Neutrophil (primary cell): ENCODE results near the gene COX6B2.

Experiments
- H3K27ac ChIP-seq: fragments of 200-600 bp; sonication (generic); 2 replicates; pipeline ENCODE4 v1.5.1; 2016; ENCODE audit warnings: mild to moderate bottlenecking, moderate library complexity
- H3K27me3 ChIP-seq: fragments of 200-600 bp; sonication (generic); 2 replicates; pipeline ENCODE4 v1.6.0; 2016; ENCODE audit warnings: mild to moderate bottlenecking
- H3K36me3 ChIP-seq: fragments of 200-600 bp; sonication (generic); 2 replicates; pipeline ENCODE4 v1.5.1; 2017
- H3K4me1 ChIP-seq, 2 experiments: fragments of 200-600 bp in 1 of 2; sonication (generic) in 1 of 2; 1 replicate in 1 of 2; 2 replicates in 1 of 2; pipeline versions ENCODE4 v1.5.1 to v1.6.1; 2013 to 2016; ENCODE audit warnings: low read depth in 1 of 2, low read length in 1 of 2, mild to moderate bottlenecking in 1 of 2, moderate library complexity in 1 of 2; ENCODE audit not compliant: control insufficient read depth in 1 of 2, insufficient read depth in 1 of 2
- H3K4me3 ChIP-seq, 2 experiments: fragments of 200-600 bp in 1 of 2; sonication (generic) in 1 of 2; 1 replicate in 1 of 2; 2 replicates in 1 of 2; pipeline ENCODE4 v1.5.1; 2013 to 2016; ENCODE audit warnings: low read depth in 1 of 2, low read length in 1 of 2, mild to moderate bottlenecking in 1 of 2, moderate library complexity in 1 of 2
- H3K9me3 ChIP-seq: fragments of 200-600 bp; sonication (generic); 2 replicates; pipeline ENCODE4 v1.5.1; 2016
- TF ChIP-seq, protein P1 (sequence below): fragments of 200-600 bp; sonication (generic); IDR thresholded peaks from 2 replicates; pipeline ENCODE4 v1.5.1; 2016; ENCODE audit warnings: antibody characterized with exemption

The COX6B2 gene

DNA sequence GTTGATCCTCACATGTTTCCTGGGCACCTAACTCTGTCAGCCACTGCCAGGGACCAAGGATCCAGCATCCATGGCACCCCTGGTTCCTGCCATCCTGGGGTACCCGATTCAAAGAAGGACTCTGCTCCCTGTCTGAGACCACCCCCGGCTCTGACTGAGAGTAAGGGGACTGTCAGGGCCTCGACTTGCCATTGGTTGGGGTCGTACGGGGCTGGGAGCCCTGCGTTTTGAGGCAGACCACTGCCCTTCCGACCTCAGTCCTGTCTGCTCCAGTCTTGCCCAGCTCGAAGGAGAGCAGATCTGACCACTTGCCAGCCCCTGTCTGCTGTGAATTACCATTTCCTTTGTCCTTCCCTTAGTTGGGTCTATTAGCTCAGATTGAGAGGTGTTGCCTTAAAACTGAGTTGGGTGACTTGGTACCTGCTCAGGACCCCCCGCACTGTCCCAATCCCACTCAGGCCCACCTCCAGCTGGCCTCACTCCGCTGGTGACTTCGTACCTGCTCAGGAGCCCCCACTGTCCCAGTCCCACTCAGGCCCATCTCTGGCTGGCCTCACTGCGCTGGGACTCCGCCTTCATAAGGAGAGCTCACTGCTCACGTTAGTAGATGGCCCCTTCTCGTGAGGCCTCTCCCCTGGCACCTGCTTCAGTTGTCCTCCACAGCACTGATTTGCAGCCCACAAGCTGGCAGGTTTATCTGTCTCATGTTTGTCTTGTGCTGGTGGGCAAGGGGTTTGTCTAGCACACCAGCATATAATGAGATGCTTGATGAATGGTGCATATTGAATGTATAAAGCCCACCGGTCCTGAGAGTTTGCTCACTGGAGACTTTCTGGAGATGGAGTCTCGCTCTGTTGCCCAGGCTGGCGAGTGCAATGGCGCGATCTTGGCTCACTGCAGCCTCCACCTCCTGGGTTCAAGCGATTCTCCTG lies 35.1 kb upstream of the COX6B2 start:
- no peak overlapping the region for H3K4me3 ChIP-seq
- H3K36me3 ChIP-seq, result peaks cover 44% of the 10 kb centered on the region
- peaks cover 30 to 32% of the 10 kb centered on the region in 2 experiments for H3K4me1 ChIP-seq
- H3K27ac ChIP-seq, result no peak overlapping the region
- no peaks in the 10 kb centered on the region for H3K9me3 ChIP-seq
- TF ChIP-seq, protein P1, sequence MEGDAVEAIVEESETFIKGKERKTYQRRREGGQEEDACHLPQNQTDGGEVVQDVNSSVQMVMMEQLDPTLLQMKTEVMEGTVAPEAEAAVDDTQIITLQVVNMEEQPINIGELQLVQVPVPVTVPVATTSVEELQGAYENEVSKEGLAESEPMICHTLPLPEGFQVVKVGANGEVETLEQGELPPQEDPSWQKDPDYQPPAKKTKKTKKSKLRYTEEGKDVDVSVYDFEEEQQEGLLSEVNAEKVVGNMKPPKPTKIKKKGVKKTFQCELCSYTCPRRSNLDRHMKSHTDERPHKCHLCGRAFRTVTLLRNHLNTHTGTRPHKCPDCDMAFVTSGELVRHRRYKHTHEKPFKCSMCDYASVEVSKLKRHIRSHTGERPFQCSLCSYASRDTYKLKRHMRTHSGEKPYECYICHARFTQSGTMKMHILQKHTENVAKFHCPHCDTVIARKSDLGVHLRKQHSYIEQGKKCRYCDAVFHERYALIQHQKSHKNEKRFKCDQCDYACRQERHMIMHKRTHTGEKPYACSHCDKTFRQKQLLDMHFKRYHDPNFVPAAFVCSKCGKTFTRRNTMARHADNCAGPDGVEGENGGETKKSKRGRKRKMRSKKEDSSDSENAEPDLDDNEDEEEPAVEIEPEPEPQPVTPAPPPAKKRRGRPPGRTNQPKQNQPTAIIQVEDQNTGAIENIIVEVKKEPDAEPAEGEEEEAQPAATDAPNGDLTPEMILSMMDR, result no peak
- H3K27me3 ChIP-seq, result no peaks in the 10 kb centered on the region

DNA sequence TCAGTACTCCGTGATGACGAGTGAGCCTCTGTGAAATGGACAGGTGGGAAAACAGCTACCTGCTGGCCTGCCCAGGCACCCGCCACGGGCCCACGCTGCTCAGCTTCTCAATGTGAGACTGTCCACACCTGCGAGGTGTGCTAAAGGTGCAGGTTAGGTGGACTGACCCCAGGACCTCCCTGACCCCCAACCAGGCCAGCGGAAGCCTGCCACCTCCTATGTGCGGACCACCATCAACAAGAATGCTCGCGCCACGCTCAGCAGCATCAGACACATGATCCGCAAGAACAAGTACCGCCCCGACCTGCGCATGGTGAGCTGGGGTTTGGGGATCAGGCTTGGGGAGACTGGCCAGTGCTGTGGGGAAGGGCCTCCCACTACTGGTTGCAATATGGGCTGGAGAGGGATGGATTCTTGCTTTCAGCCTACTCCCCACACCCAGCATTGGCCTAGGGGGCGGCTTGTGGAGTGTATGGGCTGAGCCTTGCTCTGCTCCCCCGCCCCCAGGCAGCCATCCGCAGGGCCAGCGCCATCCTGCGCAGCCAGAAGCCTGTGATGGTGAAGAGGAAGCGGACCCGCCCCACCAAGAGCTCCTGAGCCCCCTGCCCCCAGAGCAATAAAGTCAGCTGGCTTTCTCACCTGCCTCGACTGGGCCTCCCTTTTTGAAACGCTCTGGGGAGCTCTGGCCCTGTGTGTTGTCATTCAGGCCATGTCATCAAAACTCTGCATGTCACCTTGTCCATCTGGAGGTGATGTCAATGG lies 33.4 kb upstream of the COX6B2 start:
- H3K27me3 ChIP-seq, result peaks cover 5% of the 10 kb centered on the region
- no peak overlapping the region for H3K27ac ChIP-seq
- TF ChIP-seq, protein P1, result no peak
- H3K4me1 ChIP-seq, result peaks cover 42 to 44% of the 10 kb centered on the region in 2 experiments
- H3K36me3 ChIP-seq, result peaks cover 44% of the 10 kb centered on the region
- no peaks in the 10 kb centered on the region for H3K9me3 ChIP-seq
- peak overlapping the region in 1 of 2 experiments; percentile 78 for H3K4me3 ChIP-seq

DNA sequence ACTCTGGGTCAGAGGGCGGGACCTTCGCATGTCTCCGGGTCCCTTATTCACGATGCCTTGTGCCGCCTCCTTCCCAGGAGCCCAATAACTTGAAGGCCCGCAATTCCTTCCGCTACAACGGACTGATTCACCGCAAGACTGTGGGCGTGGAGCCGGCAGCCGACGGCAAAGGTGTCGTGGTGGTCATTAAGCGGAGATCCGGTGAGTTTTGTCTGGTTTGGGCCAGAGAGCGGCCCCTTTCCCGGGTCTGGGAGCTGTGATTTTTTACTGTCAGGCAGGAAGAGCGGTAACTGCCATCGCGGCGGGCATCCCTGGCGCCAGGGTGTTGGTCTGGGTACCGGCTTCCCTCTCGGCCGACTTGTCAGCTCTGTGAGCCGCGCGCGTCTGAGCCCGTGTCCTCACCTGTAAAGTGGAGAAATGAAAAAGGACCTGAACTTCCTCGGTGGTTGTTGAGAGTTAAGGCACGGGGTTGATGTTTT lies 32.0 kb upstream of the COX6B2 start:
- Histone ChIP-seq H3K27ac (peak overlapping the region; percentile 88), H3K36me3 (peaks cover 37% of the 10 kb centered on the region), H3K4me1 (peaks cover 43 to 47% of the 10 kb centered on the region in 2 experiments)

DNA sequence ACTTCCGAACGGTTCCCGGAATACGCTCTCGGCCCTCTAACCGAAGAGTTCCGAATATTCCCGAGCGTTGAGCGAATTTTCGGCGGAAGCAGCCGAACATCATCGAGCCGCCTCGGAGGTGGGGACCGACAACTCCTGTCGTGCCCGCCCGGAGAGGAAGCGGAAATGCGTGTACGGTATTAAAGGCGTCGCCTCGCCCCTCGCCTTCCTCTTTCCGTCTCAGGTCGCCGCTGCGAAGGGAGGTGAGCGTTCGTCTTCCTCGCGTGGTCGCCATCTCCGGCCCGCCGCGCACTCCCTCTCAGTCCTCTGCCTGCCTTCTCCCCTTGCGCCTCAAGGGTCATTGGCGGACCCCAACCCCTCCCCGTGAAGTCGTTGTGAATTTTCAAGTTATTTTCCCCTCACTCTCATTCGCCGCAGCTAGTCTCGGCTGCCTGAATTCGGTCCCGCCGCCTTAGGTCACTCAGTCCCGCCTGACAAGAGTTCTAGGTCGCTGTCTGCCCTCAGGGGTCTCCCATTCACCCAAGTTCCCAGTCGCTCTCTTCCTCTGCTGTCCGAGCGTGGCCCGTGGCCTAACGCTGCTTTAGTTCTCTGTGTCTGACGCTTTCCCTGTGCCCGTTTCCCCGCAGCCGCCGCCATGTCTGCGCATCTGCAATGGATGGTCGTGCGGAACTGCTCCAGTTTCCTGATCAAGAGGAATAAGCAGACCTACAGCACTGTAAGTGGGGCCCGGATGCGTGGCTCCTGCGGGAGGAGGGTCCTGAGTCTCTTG lies 31.4 kb upstream of the COX6B2 start, which contains the start of gene RPL28:
Gene RPL28 (plus strand): TSS at position 209 of the 769 bp plus-strand sequence. CDS start 426 bp downstream, at position 635.
- H3K4me1 ChIP-seq, result peaks cover 43 to 47% of the 10 kb centered on the region in 2 experiments
- H3K27me3 ChIP-seq, result peaks cover 21% of the 10 kb centered on the region
- no peaks in the 10 kb centered on the region for H3K9me3 ChIP-seq
- H3K4me3 ChIP-seq, result peak within 1 kb of the TSS; percentile 78 to 100
- TF ChIP-seq, protein P1, result peak; percentile 46
- H3K27ac ChIP-seq, result peak within 1 kb of the TSS; percentile 88
- peaks cover 37% of the 10 kb centered on the region for H3K36me3 ChIP-seq

More for the DNA sequence above, 32.0 kb upstream of the COX6B2 start:
- TF ChIP-seq, protein P1, result no peak
- H3K27me3 ChIP-seq, result peaks cover 19% of the 10 kb centered on the region
- H3K4me3 ChIP-seq, result peak overlapping the region; percentile 78 to 100
- no peaks in the 10 kb centered on the region for H3K9me3 ChIP-seq
